Measurements from ENCODE around the gene TFAM. TPM values are rescaled to one million over a fixed set of nuclear protein-coding genes. Genes with fewer than 3 reads are reported as not detected.

TFAM gene
- total RNA-seq, 1 donor from 2014 or later: 13.3 TPM

GRCh38 chr10:58436071-58436470, 50.9 kb downstream of the TFAM start:
- no peaks in the 10 kb centered on the region for H3K9me3 ChIP-seq
- intact Hi-C loops (cut with DNase I): no loop called here
- peaks cover 11% of the 10 kb centered on the region for H3K4me1 ChIP-seq
- DNase-seq (ENCODE audit: extremely low spot score in 2 of 2): no peak
- H3K4me3 ChIP-seq: no peak overlapping the region
- no peaks in the 10 kb centered on the region for H3K27me3 ChIP-seq
- no peak overlapping the region for H3K27ac ChIP-seq
- TF ChIP-seq POLR2A (IDR thresholded peaks at IDR 0.05) (no peak), CTCF (IDR thresholded peaks at IDR 0.05) (no peak), POLR2AphosphoS5 (IDR thresholded peaks at IDR 0.05; ENCODE audit: insufficient read depth in 1 of 2, low read depth in 1 of 2) (no peak)
- no peaks in the 10 kb centered on the region for H3K36me3 ChIP-seq

- H3K4me3 ChIP-seq: no peak overlapping the region
- peaks cover 11% of the 10 kb centered on the region for H3K4me1 ChIP-seq
- no peak overlapping the region for H3K27ac ChIP-seq
- H3K9me3 ChIP-seq: no peaks in the 10 kb centered on the region
- intact Hi-C loops (cut with DNase I): no loop called here
- no peak for DNase-seq (ENCODE audit: extremely low spot score in 2 of 2)
- no peaks in the 10 kb centered on the region for H3K36me3 ChIP-seq
- no peaks in the 10 kb centered on the region for H3K27me3 ChIP-seq
- no peak for TF ChIP-seq CTCF (IDR thresholded peaks at IDR 0.05)
- TF ChIP-seq POLR2AphosphoS5 (IDR thresholded peaks at IDR 0.05; ENCODE audit: insufficient read depth in 1 of 2, low read depth in 1 of 2): no peak
- TF ChIP-seq POLR2A (IDR thresholded peaks at IDR 0.05): no peak
These were observed 53.2 kb downstream of the TFAM start for GRCh38 chr10:58438340-58438871.

- H3K36me3 ChIP-seq: no peaks in the 10 kb centered on the region
- H3K4me3 ChIP-seq: no peak overlapping the region
- no peaks in the 10 kb centered on the region for H3K9me3 ChIP-seq
- H3K27ac ChIP-seq: no peak overlapping the region
- no peak for DNase-seq (ENCODE audit: extremely low spot score in 2 of 2)
- intact Hi-C loops (cut with DNase I): no loop called here
- no peak for TF ChIP-seq POLR2A (IDR thresholded peaks at IDR 0.05)
- no peak for TF ChIP-seq CTCF (IDR thresholded peaks at IDR 0.05)
- TF ChIP-seq POLR2AphosphoS5 (IDR thresholded peaks at IDR 0.05; ENCODE audit: insufficient read depth in 1 of 2, low read depth in 1 of 2): no peak
- H3K4me1 ChIP-seq: peaks cover 11% of the 10 kb centered on the region
- H3K27me3 ChIP-seq: no peaks in the 10 kb centered on the region
These were observed 53.8 kb downstream of the TFAM start for GRCh38 chr10:58438986-58439385.

- TF ChIP-seq CTCF (IDR thresholded peaks at IDR 0.05) (no peak), POLR2AphosphoS5 (IDR thresholded peaks at IDR 0.05; ENCODE audit: insufficient read depth in 1 of 2, low read depth in 1 of 2) (no peak), POLR2A (IDR thresholded peaks at IDR 0.05) (no peak)
- Histone ChIP-seq H3K4me3 (no peak overlapping the region), H3K27me3 (no peaks in the 10 kb centered on the region), H3K27ac (no peak overlapping the region), H3K4me1 (peaks cover 11% of the 10 kb centered on the region), H3K36me3 (no peaks in the 10 kb centered on the region), H3K9me3 (no peaks in the 10 kb centered on the region)
- intact Hi-C loops (cut with DNase I): no loop called here
- DNase-seq (ENCODE audit: extremely low spot score in 2 of 2): no peak
These were observed 54.6 kb downstream of the TFAM start for GRCh38 chr10:58439632-58440364.

GRCh38 chr10:58440484-58440883, 55.3 kb downstream of the TFAM start:
- no peaks in the 10 kb centered on the region for H3K27me3 ChIP-seq
- peaks cover 8% of the 10 kb centered on the region for H3K4me1 ChIP-seq
- no peaks in the 10 kb centered on the region for H3K36me3 ChIP-seq
- intact Hi-C loops (cut with DNase I): no loop called here
- TF ChIP-seq POLR2A (IDR thresholded peaks at IDR 0.05): no peak
- no peak for TF ChIP-seq POLR2AphosphoS5 (IDR thresholded peaks at IDR 0.05; ENCODE audit: insufficient read depth in 1 of 2, low read depth in 1 of 2)
- no peak for TF ChIP-seq CTCF (IDR thresholded peaks at IDR 0.05)
- no peak for DNase-seq (ENCODE audit: extremely low spot score in 2 of 2)
- H3K9me3 ChIP-seq: no peaks in the 10 kb centered on the region
- no peak overlapping the region for H3K4me3 ChIP-seq
- H3K27ac ChIP-seq: no peak overlapping the region
